HG02970 (cell line): ENCODE data around the gene WIPI1.

Experiments used
- ATAC-seq: cut with Tn5 transposase; IDR thresholded peaks from one replicate; pipeline ENCODE4 v1.9.1; 2021; ENCODE audit warnings: mild to moderate bottlenecking, moderate library complexity, moderate number of reproducible peaks; ENCODE audit not compliant: unreplicated experiment, low FRiP score

Gene WIPI1

GRCh38 chr17:68461589-68461988 lies 4.3 kb upstream of the WIPI1 start:
- ATAC-seq = no peak

- ATAC-seq = no peak
Measured at GRCh38 chr17:68461122-68461539, 3.8 kb upstream of the WIPI1 start.

GRCh38 chr17:68460715-68461114 lies 3.4 kb upstream of the WIPI1 start:
- ATAC-seq = no peak

GRCh38 chr17:68460146-68460545 lies 2.9 kb upstream of the WIPI1 start:
- ATAC-seq = no peak

- ATAC-seq = no peak
Measured at GRCh38 chr17:68459037-68459639, 1.8 kb upstream of the WIPI1 start.

GRCh38 chr17:68458260-68459036 lies 1.2 kb upstream of the WIPI1 start:
- ATAC-seq = no peak

- peak; percentile 82 for ATAC-seq
Measured at GRCh38 chr17:68457539-68458259, 403 bp upstream of the WIPI1 start.

- no peak for ATAC-seq
Measured at GRCh38 chr17:68456339-68457167, 743 bp downstream of the WIPI1 start.

GRCh38 chr17:68455901-68456338 lies 1.4 kb downstream of the WIPI1 start:
- ATAC-seq = no peak

- ATAC-seq = no peak
Measured at GRCh38 chr17:68453991-68454665, 3.2 kb downstream of the WIPI1 start.

GRCh38 chr17:68452724-68453290 lies 4.5 kb downstream of the WIPI1 start:
- ATAC-seq = no peak

- no peak for ATAC-seq
Measured at GRCh38 chr17:68451670-68452354, 5.5 kb downstream of the WIPI1 start.

GRCh38 chr17:68450801-68451200 lies 6.5 kb downstream of the WIPI1 start:
- no peak for ATAC-seq

GRCh38 chr17:68450391-68450790 lies 6.9 kb downstream of the WIPI1 start:
- ATAC-seq = no peak

GRCh38 chr17:68449021-68449739 lies 8.1 kb downstream of the WIPI1 start:
- no peak for ATAC-seq

GRCh38 chr17:68446626-68447041 lies 10.7 kb downstream of the WIPI1 start:
- no peak for ATAC-seq

- no peak for ATAC-seq
Measured at GRCh38 chr17:68445671-68446070, 11.6 kb downstream of the WIPI1 start.

- no peak for ATAC-seq
Measured at GRCh38 chr17:68443972-68444464, 13.3 kb downstream of the WIPI1 start.
